ENCODE data around the gene ALDH4A1.
A peak's percentile ranks its signal among the peaks of the same experiment; 100 is the strongest.

The ALDH4A1 gene

GRCh38 chr1:18902523-18903290 lies at the start of gene ALDH4A1:
Gene ALDH4A1 (minus strand): TSS chr1:18902555. CDS start chr1:18902523, 32 bp downstream.
- peak within 1 kb of the TSS; percentile 99 for H3K27ac Mint-ChIP-seq
- peaks cover 29% of the 10 kb centered on the region for H3K36me3 Mint-ChIP-seq (ENCODE audit: low read depth)
- H3K9me3 Mint-ChIP-seq = no peaks in the 10 kb centered on the region
- DNase-seq = peak; percentile 89
- peaks cover 47% of the 10 kb centered on the region for H3K4me1 Mint-ChIP-seq (ENCODE audit: low read depth)
- no peaks in the 10 kb centered on the region for H3K27me3 Mint-ChIP-seq
- H3K4me3 Mint-ChIP-seq = peak within 1 kb of the TSS; percentile 91

- H3K4me3 Mint-ChIP-seq = peak overlapping the region; percentile 91
- peaks cover 85% of the 10 kb centered on the region for H3K4me1 Mint-ChIP-seq (ENCODE audit: low read depth)
- peak; percentile 79 for DNase-seq
- H3K27me3 Mint-ChIP-seq = no peaks in the 10 kb centered on the region
- H3K27ac Mint-ChIP-seq = peak overlapping the region; percentile 98
- H3K36me3 Mint-ChIP-seq (ENCODE audit: low read depth) = peaks cover 45% of the 10 kb centered on the region
- no peaks in the 10 kb centered on the region for H3K9me3 Mint-ChIP-seq
Observed at GRCh38 chr1:18951818-18952391, 49.5 kb upstream of the ALDH4A1 start.

GRCh38 chr1:18951416-18951815 lies 49.1 kb upstream of the ALDH4A1 start:
- peak; percentile 49 for DNase-seq
- Mint-ChIP-seq H3K9me3 (no peaks in the 10 kb centered on the region), H3K4me1 (ENCODE audit: low read depth) (peaks cover 88% of the 10 kb centered on the region), H3K36me3 (ENCODE audit: low read depth) (peaks cover 45% of the 10 kb centered on the region), H3K27ac (peak overlapping the region; percentile 98), H3K4me3 (peak overlapping the region; percentile 91), H3K27me3 (no peaks in the 10 kb centered on the region)

- Mint-ChIP-seq H3K36me3 (ENCODE audit: low read depth) (peaks cover 45% of the 10 kb centered on the region), H3K4me1 (ENCODE audit: low read depth) (peaks cover 94% of the 10 kb centered on the region), H3K4me3 (peak overlapping the region; percentile 91), H3K9me3 (no peaks in the 10 kb centered on the region), H3K27ac (peak overlapping the region; percentile 98), H3K27me3 (no peaks in the 10 kb centered on the region)
- no peak for DNase-seq
Observed at GRCh38 chr1:18950401-18951026, 48.2 kb upstream of the ALDH4A1 start.

- DNase-seq = no peak
- peaks cover 40% of the 10 kb centered on the region for H3K36me3 Mint-ChIP-seq (ENCODE audit: low read depth)
Observed at GRCh38 chr1:18949686-18950400, 47.5 kb upstream of the ALDH4A1 start.

DNA sequence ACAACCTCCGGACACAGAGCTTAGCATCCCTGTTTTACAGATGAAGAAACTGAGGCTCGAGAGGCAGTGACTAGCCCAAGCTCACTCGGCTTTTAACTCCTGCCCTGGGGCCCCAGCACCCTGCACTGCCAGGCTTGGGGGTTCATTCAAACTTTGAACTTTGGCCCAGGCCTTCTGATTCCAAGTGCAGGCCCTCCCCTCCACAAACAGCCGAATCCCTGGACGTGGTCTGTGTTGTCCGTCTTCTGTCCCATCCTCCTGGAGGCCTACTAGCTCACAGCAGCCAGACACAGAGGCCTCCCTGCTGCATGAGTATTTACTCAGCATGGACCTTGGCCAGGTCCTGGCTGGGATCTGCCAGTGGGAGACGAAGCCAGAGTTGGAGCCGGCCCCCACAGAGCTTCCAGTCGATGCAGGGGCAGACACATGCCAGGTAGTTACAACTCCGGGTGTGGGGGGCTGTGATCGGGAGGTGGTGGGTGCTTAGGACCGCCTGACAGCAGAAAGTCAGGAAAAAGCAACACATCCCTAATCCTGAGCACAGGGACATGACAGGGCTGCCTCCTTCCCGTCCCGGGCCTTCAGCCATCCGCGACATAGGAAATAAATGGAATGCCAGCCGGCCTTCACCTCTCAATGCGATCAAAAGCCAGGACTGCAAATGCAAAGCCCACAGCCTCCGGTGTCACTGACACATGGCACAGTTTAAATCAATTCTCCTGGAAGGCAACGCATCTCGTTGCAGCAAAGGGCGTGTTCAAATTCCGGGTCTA lies 46.7 kb upstream of the ALDH4A1 start:
- no peak for DNase-seq
- Mint-ChIP-seq H3K36me3 (ENCODE audit: low read depth) (peaks cover 33% of the 10 kb centered on the region), H3K9me3 (no peaks in the 10 kb centered on the region), H3K27ac (peak overlapping the region; percentile 98), H3K4me3 (peak overlapping the region; percentile 91), H3K4me1 (ENCODE audit: low read depth) (peaks cover 93% of the 10 kb centered on the region), H3K27me3 (no peaks in the 10 kb centered on the region)

More at GRCh38 chr1:18949686-18950400, 47.5 kb upstream of the ALDH4A1 start:
- Mint-ChIP-seq H3K27ac (peak overlapping the region; percentile 98), H3K4me3 (peak overlapping the region; percentile 91), H3K27me3 (no peaks in the 10 kb centered on the region), H3K9me3 (no peaks in the 10 kb centered on the region), H3K4me1 (ENCODE audit: low read depth) (peaks cover 97% of the 10 kb centered on the region)

DNA sequence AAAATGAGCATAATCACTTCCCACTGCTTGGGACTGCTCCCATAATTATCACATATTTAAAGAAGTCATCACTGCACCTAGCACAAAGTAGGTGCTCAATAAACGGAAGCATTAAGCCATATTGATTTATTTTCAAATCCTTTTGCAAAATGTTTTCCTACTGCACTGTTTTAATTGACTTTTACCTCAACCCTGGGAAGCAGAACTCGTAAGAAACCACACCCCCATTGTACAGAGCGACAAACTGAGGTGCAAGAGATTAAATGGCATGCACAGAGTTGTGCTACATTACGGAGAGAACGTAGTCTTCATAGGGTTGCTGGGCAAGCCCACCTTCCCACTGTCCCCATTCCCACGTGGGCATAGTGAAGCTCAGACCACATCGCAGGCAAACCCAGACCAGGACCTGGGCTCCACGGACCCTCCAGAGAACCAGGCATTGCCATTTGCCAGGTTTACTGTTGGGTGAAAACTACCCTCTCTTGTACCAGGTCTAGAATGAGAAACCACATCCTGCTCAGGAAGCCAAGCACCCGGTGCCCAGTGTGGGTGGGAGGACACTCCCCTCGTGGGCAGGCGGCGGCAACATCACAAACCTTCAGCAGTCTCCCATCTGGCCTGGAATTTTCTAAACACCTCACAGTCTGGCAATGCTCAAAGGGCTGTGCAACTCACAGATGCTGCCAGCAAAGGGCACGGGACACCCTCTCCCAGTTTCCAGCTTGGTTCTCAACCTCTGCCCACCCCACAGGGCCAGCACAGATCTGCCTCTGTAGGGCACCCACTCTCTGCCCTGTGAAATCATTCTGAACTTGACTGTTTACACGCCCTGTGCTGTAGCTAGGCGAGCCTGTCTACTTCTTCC lies 45.9 kb upstream of the ALDH4A1 start:
- Mint-ChIP-seq H3K4me3 (peak overlapping the region; percentile 91), H3K27ac (peak overlapping the region; percentile 98), H3K9me3 (no peaks in the 10 kb centered on the region), H3K27me3 (no peaks in the 10 kb centered on the region), H3K36me3 (ENCODE audit: low read depth) (peaks cover 34% of the 10 kb centered on the region), H3K4me1 (ENCODE audit: low read depth) (peaks cover 92% of the 10 kb centered on the region)
- peak; percentile 65 for DNase-seq

DNA sequence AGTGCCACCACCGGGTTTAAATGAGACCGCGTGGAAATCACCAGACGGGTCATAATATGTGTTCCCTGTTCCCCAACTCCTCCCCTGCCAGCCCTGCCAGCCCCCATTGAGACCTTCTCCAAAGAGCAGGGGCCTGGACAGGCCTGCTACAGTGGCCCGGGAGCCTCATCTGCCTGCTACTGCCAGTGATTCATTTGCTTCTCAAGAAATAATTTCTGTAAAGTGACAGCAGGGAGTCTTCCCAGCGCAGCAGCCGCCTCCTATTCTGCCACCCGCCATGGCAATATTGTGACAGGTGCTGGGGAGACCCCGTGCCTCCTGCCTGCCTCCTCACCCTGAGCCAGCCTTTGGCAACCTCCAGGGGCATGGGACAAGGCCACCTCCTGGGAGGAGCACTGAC lies 45.2 kb upstream of the ALDH4A1 start:
- no peak for DNase-seq
- no peaks in the 10 kb centered on the region for H3K27me3 Mint-ChIP-seq
- peak overlapping the region; percentile 43 for H3K4me3 Mint-ChIP-seq
- H3K36me3 Mint-ChIP-seq (ENCODE audit: low read depth) = peaks cover 31% of the 10 kb centered on the region
- H3K9me3 Mint-ChIP-seq = no peaks in the 10 kb centered on the region
- peak overlapping the region; percentile 98 for H3K27ac Mint-ChIP-seq
- H3K4me1 Mint-ChIP-seq (ENCODE audit: low read depth) = peaks cover 87% of the 10 kb centered on the region

DNA sequence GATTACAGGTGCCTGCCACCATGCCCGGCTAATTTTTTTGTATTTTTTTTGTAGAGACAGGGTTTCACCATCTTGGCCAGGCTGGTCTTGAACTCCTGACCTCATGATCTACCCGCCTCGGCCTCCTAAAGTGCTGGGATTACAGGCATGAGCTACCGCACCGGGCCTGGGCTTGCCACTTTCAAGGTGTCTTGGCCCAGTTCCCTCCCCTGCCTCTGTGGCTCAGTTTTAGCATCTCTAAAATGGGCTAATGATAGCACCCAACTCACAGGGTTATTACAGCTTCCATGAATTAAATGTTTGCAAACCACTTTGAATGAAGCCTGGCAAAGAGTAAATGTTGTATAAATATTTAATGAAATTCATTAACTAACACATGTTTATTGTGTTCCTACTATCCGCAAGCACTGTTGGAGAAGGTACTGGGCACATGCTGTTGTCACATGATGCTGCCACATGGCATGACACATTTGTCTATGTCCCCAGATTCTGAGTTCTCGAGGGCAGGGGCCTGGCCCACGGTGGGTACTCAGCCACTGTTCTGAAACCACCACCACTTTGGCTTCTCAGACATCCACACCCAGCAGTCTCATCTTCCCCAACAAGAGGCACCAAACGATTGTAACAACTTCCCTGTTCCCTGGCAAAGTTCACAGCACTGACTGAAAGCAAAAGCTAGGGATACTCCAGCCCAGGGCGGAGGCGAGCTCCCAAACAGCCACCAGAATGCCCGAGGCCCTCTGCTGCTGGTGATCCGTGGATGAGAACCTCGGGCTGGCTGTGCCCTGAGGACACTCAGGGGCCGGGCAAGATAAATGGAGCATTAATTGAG lies 44.4 kb upstream of the ALDH4A1 start:
- H3K36me3 Mint-ChIP-seq (ENCODE audit: low read depth) = peaks cover 26% of the 10 kb centered on the region
- no peak for DNase-seq
- peaks cover 87% of the 10 kb centered on the region for H3K4me1 Mint-ChIP-seq (ENCODE audit: low read depth)
- peak overlapping the region; percentile 98 for H3K27ac Mint-ChIP-seq
- no peaks in the 10 kb centered on the region for H3K27me3 Mint-ChIP-seq
- no peaks in the 10 kb centered on the region for H3K9me3 Mint-ChIP-seq
- no peak overlapping the region for H3K4me3 Mint-ChIP-seq

DNA sequence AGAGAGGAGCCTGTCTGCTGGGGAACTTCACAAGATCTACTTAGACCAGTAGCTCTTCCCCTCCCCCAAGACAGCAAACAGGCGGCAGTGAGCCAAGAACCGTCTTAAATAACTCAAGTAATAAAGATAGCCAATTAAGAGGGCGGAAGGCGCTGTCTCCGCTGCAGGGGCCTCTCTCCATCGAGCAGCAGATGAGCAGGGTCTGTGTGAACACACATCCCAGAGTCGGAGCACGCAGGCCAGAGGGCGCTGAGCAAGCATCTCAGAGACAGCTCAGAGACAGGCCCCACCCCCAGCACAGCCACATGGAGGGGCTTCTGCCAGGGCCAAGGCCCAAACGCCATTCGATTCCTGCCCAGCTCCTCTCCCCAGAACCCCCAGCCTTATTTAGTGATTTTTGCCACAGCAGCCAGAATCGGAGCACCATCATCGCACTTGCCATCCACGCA lies 43.1 kb upstream of the ALDH4A1 start:
- no peak for DNase-seq
- H3K4me3 Mint-ChIP-seq = no peak overlapping the region
- no peaks in the 10 kb centered on the region for H3K27me3 Mint-ChIP-seq
- peaks cover 22% of the 10 kb centered on the region for H3K36me3 Mint-ChIP-seq (ENCODE audit: low read depth)
- H3K9me3 Mint-ChIP-seq = no peaks in the 10 kb centered on the region
- peaks cover 87% of the 10 kb centered on the region for H3K4me1 Mint-ChIP-seq (ENCODE audit: low read depth)
- peak overlapping the region; percentile 60 for H3K27ac Mint-ChIP-seq

- no peak for DNase-seq
- H3K27me3 Mint-ChIP-seq = no peaks in the 10 kb centered on the region
- H3K36me3 Mint-ChIP-seq (ENCODE audit: low read depth) = peaks cover 19% of the 10 kb centered on the region
- H3K9me3 Mint-ChIP-seq = no peaks in the 10 kb centered on the region
- H3K4me3 Mint-ChIP-seq = no peak overlapping the region
- peak overlapping the region; percentile 60 for H3K27ac Mint-ChIP-seq
- H3K4me1 Mint-ChIP-seq (ENCODE audit: low read depth) = peaks cover 87% of the 10 kb centered on the region
Observed at GRCh38 chr1:18944810-18945209, 42.5 kb upstream of the ALDH4A1 start.

DNA sequence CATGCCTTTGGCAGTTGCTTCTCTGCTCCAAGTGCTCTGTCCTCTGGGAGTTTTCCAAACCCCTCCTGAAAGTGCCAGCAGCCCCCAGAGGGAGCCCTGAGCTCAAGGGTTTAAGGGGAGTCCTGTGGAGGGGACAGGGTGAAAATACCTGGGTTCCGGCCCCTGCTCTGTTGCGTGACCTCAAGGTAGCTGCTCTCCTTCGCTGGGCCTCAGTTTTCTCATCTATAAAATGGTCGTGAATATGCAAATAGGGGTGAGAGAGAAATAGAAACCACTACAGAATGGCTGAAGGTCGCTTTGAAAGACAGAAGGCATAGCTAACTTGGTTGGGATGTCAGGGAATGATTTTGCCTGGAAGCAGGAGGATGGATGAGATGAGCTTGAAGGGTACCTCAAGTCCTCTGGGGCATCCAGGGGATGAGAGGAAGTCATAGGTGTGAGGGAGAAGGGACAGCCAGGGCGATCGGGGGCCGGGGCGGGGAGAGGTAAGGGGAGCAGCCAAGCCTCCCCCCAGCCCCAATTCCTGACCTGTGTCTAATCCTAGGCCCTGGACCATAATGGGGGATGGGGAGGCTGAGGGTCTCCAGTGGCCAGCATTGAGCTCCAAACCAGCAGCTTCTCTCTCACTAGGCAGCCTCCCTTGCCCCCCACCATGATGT lies 41.7 kb upstream of the ALDH4A1 start:
- Mint-ChIP-seq H3K9me3 (no peaks in the 10 kb centered on the region), H3K4me3 (no peak overlapping the region), H3K27ac (peak overlapping the region; percentile 53), H3K4me1 (ENCODE audit: low read depth) (peaks cover 87% of the 10 kb centered on the region), H3K36me3 (ENCODE audit: low read depth) (peaks cover 15% of the 10 kb centered on the region), H3K27me3 (no peaks in the 10 kb centered on the region)
- DNase-seq = no peak
